ENCODE results near the gene SYT1.

The SYT1 gene

DNA sequence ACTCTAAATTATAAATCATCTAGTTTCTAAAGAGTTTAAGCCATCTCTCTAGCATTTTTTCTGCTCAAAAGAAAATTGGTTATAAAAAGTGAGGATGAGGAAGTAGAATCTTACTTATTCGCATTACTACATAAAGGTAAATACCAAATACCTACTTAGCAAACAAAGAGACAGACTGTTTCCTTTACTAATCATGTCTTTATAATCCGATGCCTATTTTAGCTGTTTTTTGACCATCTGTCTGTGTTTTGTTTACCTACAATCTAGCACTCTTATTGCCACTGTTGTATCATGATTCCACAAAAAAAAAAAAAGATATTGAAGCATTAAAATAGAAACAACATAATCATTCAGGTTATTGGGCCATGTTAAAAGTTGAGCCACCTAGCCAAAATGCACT lies 430.0 kb downstream of the SYT1 start:
- no peak for TF ChIP-seq ZFX (IDR thresholded peaks at IDR 0.05; ENCODE audit: borderline replicate concordance)
- no peak for TF ChIP-seq CTCF (IDR thresholded peaks at IDR 0.05)
- no peak overlapping the region for H3K27ac ChIP-seq

GRCh38 chr12:79295572-79295971 lies 431.0 kb downstream of the SYT1 start:
- TF ChIP-seq ZFX (IDR thresholded peaks at IDR 0.05; ENCODE audit: borderline replicate concordance): no peak
- TF ChIP-seq CTCF (IDR thresholded peaks at IDR 0.05): no peak
- no peak overlapping the region for H3K27ac ChIP-seq

DNA sequence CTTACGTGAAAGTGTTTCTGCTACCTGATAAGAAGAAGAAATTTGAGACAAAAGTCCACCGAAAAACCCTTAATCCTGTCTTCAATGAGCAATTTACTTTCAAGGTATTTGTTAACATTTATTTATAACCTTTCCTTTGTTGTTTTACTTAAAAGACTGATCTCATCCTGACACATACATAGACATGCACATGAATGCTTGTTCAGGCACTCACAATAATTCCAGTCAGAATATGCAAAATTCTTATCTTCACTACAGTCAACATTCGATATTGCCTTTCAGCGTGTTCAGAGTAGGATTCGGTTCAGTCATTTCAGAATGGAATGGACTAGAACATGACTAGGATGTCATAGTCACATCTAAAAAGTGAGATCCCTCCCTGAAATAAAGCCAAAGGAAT lies 431.6 kb downstream of the SYT1 start:
- no peak for TF ChIP-seq CTCF (IDR thresholded peaks at IDR 0.05)
- TF ChIP-seq ZFX (IDR thresholded peaks at IDR 0.05; ENCODE audit: borderline replicate concordance): no peak
- no peak overlapping the region for H3K27ac ChIP-seq

DNA sequence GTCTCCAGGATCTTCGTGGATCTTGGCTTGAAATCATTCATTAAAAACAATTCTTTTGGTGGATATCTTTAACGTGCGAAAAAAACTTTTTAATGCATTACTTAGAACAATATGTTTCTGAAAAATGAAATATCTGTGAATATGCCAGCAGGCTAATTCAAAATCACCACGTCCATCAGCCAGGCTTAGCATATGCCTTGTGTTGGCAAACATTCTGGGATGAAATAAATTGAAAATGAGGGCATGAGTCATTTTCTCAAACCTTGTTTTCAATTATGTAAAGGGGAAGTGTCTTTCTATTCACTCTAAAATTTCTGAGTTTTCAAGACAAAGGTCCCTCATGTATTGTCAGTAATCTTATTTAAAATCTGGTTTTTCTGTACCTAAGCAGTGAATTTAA lies 432.3 kb downstream of the SYT1 start:
- H3K27ac ChIP-seq: no peak overlapping the region
- TF ChIP-seq ZFX (IDR thresholded peaks at IDR 0.05; ENCODE audit: borderline replicate concordance) (no peak), CTCF (IDR thresholded peaks at IDR 0.05) (no peak)

- no peak overlapping the region for H3K27ac ChIP-seq
- TF ChIP-seq ZFX (IDR thresholded peaks at IDR 0.05; ENCODE audit: borderline replicate concordance) (no peak), CTCF (IDR thresholded peaks at IDR 0.05) (no peak)
Observed at GRCh38 chr12:79298506-79298905, 433.9 kb downstream of the SYT1 start.

- no peak for TF ChIP-seq CTCF (IDR thresholded peaks at IDR 0.05)
- TF ChIP-seq ZFX (IDR thresholded peaks at IDR 0.05; ENCODE audit: borderline replicate concordance): no peak
- H3K27ac ChIP-seq: no peak overlapping the region
Observed at GRCh38 chr12:79299447-79300198, 435.0 kb downstream of the SYT1 start.

DNA sequence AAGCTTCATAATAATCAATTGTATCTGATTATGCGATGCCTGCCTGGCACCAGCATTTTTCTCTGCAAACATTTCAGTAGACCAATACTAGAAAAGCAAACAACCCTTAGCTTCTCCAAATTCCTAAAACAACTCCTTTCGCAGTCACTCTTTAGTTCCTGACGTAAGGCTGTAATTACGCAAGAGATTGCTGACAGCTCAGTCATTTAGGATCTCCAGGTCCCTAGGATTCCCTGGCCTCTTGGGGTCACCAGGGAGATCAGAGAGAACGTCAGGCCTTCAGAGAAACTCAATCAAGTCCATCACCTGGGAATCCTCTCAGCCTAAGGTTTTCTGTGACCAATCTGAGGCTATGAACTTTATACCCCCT lies 435.6 kb downstream of the SYT1 start:
- TF ChIP-seq CTCF (IDR thresholded peaks at IDR 0.05): no peak

More for the DNA sequence above, 435.6 kb downstream of the SYT1 start:
- no peak overlapping the region for H3K27ac ChIP-seq

Data from 22Rv1 (cell line).